ELF-1 (cell line): ENCODE measurements around the gene BATF3.

Experiments used
- DNase-seq: peaks from one replicate; pipeline ENCODE4 v3.0.0-alpha.2; 2016; ENCODE audit warnings: low read depth, low spot score

BATF3 gene

DNA sequence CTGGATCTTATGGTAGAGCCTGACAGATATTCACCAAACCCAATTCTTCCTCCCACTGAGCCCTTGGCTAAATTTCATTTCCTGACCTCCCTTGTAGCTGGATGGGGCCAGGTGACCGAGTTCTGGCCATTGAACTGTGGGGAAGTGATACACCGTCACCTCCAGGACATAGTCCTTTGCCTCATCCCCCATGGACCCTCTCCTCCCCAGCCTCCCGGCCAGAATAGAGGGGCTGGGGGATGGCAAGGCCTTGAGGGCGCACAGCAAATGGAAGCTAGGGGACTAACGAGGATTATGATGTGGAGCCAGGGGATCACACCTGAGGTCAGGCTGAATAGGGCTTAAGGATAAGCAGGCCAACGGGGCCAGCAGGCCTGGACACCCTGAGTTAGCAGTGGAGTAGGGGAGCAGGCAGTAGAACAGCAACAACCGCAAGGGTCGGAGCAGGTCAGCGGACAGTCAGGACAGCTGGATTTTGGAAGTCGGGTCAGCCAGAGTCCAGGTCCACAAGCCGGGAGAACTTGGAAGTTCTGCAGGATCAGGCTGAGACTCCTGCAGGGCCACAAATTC is 15.0 kb downstream of the BATF3 start:
- DNase-seq, result no peak

DNA sequence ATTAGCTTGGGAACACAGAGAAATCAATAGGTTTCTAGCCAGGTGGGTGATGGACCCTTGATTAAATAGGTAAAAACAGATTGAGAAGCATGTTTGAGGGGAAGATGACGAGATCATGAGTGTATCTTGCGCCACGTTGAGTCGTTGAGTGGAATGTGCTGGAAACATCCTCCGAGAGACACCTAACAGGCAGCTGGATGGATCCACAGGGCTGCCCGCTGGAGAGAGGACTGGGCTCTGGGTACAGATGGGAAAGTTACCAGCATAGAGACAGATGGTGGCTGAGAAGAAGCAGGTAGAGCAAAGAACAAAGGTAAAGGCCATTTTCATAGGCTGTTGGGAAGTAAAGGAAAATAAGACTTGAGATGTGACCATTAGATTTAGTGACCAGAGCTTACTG is 15.6 kb downstream of the BATF3 start:
- DNase-seq, result no peak

DNA sequence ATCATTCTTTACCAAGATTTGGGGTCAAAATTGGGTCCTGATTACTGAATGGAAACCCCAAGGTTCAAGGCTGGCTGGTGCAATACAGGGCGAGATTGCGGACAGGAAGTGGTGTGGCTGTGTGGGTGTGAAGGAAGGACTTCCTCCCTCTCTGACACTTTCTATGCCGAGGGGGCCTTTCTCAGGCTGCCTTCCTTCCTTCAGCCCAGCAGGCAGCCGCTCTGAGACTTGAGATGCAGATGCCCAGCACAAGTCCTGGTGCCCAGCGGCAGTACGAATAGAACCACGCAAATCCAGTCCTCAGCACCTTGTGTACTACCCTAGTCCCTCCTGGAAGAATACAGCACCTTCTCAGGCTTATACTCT is 16.3 kb downstream of the BATF3 start:
- no peak for DNase-seq

DNA sequence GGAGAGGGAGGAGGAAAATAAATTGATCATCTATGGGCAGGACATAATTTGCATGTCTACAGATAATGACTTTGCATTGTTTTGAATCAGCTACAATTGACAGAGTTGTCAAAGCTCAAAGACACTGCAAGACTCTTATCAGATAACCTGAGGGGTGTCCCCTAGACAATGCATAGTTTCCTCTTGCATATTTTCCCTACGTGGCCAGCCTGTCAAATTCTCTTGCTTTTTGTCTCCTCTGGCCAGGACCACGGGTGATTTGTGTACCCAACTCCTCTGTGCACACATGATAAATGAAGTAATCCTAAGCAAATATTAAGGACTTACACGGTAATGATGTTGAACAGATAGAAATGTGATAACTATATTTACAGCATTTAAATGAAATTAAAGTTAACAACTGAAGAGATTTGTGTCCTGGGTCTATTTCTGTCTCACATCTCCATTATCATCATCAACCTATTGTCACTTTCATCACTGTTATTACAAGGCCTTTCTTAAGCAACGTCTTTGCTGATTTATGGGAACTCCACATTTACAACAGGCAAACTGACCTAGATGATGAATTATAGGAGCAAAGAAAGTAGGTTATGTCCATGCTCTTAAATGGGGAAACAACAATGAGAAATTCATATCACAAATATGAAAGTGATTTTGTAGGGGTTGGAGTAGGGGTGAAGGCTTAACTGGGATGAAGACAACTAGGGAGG is 18.8 kb downstream of the BATF3 start:
- no peak for DNase-seq

DNA sequence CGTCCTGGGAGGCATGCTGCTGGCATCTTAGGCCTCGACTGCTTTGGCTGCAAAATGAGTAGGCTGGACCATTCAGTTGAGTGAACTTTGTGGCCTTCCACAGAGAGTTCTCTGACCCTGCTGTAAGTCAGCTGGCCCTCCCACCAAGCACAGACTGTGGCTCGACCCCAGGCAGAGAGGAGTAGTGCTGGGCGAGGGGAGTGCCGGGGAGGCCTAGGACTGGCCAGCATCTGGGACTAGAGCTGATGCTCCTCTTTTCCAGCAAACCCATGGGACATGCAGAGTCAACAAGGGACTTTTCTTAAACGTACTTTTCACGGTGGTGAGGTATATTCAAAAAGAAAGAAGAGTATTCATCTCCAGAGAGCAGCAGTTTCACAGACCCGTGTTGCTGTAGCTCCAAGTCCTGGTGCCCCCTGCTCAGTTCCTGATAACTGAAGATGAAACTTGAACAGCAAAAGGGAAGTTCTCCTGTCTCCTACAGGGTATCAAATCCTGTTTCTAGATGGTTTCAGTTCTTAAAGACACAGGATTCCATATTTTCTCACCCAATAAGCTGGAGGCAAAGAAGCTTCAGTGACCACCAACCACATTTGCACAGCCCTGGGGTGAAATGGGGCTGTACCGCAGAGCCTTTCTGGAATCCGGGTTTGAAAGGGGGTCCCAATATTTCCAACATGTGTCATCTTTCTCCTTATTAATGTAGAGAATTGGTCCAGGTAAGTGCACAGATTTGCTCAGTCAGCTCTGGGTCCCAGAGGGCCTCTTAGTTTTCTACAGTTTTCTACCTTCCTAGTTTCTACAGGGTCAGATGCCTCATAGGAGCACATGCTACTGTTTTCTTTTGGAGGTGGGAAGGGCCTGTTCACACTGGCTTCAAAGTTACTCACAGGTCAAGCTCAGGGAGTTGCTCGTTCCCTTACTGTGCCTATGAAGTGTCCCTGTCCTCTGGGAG is 20.9 kb downstream of the BATF3 start:
- DNase-seq, result no peak

DNA sequence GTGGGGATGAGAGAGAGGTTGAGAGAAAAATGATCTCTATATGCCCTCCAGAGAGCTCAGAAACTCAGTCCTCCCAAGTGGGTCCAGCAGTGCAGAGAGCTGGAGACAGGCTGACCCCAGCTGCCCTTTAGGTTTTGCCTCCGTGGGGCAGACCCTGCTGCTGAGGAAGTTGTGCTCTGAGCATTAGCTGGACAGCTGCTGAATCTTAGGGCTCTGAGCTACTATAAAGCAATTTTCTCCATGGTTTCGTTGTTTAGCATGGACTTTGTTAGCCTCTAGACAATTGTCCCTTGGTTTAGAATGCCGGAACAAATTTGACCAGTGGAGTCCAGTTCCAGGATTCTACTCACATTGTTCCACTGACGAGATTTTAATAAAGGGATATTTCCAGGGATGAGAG is 22.1 kb downstream of the BATF3 start:
- no peak for DNase-seq

DNA sequence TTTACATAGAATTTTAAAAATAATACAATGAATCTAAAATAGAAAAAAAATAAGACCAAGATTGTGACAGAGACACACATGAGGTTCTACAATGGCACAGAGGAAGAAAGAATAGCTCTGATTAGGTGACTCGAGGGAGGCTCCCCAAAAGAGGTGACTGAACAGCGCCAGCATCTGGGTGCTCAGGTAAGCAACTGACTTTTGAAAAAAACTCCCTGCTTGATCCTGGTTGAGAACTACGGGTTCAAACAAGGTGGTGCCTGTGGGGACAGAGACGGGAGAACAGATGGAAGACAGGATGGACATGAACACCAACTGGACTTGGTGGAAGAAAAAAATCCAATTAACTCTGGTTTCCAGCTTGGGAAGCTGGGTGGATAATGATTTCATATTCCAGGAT is 22.5 kb downstream of the BATF3 start:
- DNase-seq, result no peak

DNA sequence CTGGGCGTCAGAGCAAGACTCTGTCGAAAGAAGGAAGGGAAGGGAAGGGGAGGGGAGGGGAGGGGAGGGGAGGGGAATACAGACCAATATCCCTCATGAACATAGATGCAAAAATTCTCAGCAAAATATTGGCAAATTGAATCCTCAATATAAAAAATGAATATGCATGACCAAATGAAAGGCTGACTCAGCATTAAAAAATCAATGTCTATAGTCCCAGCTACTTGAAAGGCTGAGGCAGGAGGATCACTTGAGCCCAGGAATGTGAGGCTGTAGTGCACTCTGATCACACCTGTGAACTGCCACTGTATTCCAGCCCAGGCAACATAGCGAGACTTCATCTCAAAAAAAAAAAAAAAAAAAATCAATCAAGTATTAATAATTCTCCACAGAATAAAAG is 24.0 kb downstream of the BATF3 start:
- no peak for DNase-seq

DNA sequence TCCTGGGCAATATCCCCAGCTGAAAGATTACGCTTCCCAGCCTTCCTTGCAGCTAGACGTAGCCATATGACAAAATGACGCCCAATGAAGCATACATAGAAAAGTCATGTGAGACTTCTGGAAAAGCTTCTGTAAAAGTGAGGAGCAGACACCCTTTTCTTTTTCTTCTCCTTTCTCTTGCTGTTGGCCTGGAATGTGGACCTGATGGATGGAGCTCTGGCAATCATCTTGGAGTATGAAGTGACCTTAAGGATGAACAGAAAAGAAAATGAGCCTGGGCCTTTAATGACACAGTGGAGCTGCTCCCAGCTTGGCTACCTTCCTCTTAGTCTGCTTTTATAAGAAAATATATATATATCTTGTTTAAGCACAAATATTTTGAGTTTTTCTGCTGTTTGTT is 24.8 kb downstream of the BATF3 start:
- DNase-seq, result no peak

DNA sequence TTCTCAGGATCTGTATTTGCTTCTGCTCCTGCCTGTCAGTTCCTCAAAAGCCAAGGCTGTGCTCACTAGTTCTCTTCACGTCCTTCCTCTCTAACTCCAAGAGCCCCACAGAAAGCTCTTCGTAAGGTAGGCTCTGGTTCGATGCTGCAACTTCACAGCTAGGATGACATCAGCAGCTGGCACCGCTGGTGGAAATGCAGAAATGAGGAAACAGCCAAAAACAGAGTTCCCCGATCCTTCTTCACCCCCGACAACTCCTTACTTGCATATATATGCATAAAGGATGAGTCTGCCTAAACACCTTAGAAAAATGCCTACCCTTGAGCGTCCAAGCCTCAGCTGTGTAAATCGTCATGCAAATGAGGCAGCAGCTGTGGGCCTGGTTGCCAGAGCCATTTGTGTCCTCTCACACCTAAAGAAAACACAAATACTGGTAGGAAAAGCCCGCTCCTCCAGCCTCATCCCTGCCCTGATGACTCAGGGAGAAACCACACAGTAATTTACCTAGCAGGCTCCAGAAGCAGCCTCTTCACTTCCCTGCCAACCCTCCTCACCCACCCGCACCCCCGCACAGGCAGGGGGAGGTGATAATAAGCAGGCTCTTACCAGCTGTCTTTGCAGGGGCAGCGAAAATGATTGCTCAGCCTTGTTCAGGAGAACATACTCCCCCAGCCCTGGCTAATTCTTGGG is 28.2 kb downstream of the BATF3 start:
- DNase-seq, result peak; percentile 66

DNA sequence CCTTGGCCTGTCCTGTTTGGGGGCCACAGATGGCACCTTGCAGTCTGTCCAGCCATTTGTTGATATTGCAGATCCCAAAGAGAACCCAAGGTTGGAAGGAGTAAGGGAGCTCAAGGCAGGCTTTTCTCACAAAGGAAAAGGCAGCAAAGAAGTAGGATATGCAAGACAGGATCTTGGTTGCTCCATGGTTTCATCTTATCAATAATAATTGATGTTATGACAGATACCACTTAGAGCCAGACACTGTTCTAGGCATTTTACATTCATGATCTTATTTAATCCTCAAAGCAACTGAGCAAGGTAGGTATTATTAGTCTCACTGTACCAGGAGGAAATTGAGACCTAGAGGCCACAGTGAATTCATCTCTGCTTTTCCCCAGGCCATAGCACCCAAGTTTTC is 28.8 kb downstream of the BATF3 start:
- DNase-seq, result no peak

DNA sequence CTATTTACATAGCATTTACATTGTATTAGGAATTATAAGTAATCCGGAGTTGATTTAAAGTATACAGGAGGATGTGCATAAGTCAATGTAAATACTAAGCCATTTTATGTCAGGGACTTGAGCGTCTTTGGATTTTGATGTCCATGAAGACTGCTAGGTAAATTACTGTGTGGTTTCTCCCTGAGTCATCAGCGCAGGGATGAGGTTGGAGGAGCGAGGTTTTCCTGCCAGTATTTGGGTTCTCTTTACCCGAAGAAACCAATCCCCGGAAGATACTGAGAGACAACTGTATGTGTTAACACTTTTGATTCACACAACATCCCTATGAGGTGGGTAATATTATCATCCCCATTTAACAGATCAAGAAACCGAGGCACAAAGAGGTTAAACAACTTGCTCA is 29.3 kb downstream of the BATF3 start:
- no peak for DNase-seq

DNA sequence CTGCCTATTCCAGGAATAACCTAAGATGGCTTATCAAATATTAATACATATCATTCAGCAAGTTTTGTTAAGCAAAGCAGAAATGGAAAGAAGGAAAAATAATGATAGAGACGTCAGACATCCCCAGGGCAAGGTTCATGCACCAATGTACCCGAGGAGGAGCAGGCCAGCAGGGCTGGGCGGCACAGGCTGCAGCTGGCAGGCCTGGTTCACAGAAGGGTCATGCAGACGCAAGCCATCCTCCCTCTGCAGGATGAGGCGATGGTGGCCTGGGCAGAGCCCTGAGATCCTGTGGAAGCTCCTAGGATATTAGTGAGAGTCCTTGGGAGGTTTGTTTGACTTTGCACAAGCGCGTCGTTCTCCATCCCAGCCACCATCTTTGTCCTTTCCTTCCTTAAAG is 30.0 kb downstream of the BATF3 start:
- DNase-seq, result no peak

DNA sequence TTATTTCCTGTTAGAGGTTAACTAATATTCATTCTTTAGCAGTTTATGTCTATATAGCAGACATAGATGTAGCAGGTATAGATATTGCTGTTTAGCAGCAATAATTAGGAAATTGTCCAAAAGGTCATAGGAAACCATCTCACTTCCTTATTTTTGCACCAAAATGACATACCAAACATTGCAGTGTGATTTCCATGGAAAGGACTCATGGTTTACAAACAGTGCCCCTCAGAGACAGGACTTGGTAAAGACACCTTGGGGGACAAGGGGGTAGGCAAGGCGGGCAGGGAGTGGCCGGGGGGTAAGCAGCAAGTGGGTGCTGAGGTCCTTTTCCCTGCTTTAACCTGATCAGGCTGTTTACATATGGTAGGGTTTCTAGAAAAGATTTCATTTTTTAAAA is 30.5 kb downstream of the BATF3 start:
- no peak for DNase-seq

DNA sequence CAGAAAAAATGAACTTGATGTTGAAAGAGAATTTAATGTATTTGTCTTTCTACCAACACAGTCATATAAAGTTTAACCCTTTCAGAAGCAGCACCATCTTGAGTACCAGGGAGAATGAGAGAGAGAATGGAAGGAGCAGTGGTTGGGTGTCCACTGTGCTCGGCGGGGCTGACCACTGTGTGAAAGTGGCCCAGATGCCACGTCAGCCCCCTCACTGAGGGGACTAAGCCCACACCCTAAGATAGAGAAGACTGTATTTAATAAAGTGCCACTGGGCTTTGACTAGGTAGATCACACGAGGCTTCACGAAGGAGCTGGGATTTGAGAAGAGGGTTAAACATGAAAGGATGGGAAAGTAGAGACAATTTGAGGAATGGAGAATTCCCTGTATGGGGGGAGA is 31.2 kb downstream of the BATF3 start:
- DNase-seq, result no peak

DNA sequence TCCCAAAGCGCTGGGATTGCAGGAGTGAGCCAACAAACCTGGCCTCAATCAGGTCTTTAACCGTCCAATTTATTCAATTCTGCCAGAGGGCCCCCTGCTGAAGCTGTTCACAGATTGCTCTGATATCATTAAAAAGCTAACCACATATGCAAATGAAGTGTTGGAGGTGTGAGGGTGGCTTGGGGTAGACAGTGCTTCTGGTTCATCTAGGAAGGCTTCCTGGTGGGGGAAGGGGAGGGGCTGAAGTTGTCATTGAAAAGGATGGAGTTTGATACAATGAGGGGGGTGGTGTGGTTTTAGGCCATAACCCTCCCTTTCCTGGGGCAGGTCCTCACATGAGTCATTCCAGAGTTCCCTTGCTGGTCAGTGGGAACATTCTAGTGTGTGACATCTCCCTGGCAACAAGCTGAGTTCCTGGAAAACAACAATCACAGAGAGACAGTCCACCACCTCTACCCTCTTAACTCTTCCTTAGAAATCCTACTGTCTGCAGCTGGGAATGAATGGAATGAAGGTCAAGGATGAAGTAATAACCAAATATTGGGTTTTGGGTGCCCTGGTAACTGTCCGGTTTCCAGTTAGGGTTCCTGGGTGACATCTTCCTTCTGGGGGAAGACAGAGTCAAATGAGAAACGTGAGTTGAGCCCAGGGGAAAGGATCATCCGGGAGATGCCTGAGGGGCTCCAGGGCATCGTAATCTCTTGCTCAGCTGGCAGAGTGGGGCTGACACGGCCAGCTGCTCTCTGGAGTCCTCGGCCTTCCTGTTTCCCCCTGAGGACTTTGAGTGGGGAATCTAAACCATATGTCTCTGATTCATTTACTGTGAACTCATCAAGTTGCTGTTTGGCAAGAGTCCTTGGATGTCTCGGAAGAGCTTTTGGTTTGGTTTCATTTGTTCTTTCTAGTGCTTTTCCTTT is 32.2 kb downstream of the BATF3 start:
- peak; percentile 81 for DNase-seq

DNA sequence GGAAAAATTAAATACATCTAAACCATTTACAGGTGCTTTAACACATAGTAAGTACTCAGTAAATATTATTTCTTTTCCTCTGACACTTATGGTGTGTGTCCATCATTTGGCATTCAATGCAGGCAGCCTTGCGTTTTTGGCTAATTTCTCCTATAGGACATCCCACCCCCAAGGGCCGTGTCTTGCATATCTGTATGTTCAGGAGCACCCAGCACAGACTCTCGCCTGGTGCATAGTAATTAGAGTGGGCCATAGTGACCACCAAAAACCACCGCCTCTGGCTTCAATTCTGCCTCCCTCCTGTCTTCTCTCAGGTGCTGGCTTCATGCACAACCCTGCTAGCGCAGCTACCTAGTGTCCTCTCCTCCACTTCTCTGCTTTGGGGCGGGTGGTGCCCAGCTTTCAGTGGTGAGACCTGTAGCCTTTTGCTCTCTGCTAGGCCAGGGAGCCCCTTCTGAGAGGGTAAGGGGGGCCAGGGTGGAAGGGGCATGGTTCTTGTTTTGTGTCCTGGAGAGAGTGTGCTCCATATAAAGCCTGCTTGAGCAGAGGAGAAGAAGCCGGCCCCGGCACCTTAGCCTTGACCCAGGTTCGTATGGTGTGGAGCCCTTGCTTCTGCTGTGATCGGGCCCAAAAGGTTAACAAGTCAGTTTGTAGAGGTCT is 33.4 kb downstream of the BATF3 start:
- no peak for DNase-seq

DNA sequence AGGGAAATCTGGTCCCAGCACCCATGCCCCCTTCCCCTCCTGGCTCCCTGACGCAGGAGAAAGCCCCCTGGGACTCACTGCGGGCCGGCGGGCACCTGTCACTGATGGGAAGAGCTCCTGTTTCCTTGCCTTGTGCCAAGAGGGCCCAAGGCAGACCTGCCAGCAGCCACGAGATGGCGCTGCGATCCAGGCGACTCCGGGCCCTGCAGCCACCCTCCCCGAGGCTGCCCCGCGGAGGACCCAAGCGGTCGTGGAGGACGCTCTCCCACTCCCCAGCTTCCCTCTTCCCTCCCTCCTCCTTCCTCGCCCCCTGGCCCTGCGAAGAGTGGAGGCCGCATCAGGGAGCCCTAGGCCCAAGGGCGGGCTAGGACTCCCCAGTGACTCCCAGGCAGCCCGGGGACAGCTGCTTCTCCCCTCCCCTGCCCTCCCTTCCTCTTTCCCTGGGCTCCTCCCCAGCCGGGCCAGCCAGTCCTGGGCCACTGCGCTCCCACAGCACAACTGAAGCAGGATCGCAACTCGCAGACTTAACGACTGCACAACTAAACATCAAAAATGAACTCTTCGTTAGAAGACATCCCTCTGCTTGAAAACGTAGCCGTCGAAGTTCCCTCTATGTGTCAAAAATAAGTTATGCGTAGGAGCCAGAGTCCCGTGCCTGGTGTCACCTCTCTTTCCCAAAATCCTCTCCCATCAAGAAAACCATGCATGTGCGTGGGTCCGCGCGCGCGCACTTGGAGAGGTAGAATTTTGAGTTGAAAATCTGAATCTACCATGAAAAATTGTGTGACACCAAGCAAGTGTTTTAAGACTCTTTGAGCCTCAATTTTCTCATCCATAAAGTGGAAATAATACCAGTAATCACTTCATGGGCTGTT is 34.2 kb downstream of the BATF3 start:
- DNase-seq, result peak; percentile 92

DNA sequence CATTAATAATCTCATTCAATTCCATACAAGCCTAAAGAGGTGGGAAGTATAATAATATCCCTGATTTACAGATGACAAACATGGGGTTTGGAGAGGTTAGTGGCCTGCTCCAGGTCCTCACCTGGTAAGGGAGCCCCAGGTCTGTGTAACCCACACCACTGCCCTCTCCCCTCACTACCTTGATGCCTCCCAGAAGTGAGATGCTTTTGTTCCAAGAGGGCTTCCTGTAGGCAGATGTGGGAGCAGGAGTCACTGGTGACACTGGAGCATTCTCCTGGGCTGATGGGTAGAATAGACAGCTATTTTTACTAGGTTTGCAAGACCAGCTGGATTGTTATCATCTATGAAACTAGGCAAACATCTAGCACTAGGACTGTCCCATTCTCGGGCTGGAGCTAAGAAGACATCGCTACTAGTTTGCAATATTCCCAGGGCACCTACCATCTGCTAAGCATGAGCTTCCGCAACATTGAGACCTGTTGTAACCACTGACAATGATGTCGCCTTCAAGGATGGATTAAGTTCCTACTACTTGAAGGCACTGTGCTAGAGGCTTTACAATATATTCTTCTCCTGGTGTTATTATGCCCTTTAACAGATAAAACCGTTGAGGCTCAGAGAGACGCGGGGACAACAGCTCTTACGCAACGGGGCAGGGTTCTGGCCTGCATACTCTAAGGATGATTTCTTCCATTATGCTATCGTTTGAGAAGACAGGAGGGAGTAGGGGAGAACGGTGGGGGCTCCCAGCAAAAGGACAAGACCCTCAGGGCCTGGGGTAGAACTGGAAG is 35.0 kb downstream of the BATF3 start:
- no peak for DNase-seq
